NCI-H1417 (cell line): Measurements from ENCODE around the gene OR6N2.

Experiments
- DNase-seq, 3 experiments: peaks; one replicate each; lab custom pipeline; 2025; lab: John Stamatoyannopoulos, UW

Gene OR6N2

DNA sequence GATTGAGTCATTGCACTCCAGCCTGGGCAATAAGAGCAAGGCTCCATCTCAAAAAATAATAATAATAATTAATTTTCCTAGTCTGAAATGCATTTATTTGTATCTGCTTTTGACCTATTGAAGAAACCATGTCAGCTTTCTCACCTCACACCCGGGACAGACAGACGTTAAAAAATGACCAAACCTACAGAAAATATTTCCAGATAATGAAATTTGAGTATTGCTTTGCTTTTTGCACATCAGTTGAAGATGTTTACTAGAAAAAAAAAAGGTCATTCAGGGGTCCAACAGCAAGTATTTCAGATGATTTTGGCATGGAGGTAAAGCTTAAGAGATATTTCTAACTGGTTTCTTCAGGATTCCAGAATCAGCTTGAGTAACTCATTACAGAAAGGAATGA lies 26.6 kb downstream of the OR6N2 start, which contains the start of gene OR6K6:
OR6K6 (plus strand) TSS at position 301 of the 400 bp plus-strand sequence. CDS start 168 bp downstream, outside the sequence.
- no peak for DNase-seq

DNA sequence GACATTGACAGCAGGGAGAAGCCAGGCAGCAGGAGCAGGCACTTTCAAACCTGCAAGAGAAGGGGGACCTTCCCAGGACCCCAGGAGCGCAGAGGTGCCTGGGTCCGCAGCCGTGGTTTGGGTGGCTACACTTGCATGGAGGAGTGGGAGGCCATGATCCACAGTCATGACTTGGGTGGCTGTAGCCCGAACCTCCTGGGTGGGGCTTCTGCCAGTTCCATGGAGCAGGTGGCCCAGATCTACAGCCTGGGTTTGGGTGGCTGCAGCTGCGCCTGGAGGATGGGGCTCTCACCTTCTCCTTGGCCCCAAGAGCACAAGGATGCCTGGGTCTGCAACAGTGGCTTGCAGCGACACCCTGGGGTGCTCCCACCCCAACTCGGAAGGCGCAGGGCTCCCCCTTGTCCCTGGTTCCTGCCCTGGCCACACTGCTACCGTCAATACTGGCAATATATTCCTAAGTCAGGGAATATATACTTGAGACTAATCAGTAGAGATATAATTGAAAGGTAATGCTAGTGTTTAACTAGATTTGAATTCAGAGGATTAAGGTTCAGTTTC lies 28.8 kb downstream of the OR6N2 start:
- DNase-seq: no peak

DNA sequence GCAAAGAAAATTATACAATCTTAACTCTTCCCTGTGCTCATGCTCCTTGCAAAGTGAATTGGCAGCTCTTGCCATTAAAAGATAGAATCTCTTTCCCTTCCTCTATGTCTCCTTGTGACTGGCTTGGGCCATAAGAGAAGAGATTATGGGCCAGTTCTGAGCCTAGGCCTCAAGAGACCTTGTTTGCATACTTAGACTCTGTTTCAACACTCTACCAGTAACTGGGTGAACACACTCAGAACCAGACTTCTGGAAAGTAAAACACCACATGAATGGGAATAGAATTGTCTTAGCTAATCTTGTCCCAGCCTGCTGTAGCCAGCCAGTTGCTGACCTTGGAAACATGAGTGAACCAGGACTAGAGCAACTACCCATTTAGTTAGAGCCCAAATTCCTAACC lies 45.2 kb downstream of the OR6N2 start:
- DNase-seq: no peak

DNA sequence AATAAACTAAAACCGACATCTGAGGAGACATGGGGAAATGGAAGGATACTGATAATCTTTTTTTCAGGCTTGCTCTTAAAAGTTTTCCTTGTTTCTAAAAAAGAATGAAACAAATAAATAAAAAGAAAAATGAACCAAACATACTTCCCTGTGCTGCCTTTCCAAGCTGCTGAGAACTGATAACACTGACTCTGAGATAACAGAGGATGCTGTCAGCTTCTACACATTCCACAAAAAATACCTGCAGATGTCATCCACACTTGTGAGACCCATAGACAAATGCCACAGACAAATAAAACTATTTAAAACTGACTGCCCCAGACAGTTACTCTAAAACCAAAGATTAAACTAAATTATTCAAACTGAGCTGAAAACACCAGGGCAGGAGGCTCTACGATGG lies 48.5 kb downstream of the OR6N2 start:
- DNase-seq: no peak

DNA sequence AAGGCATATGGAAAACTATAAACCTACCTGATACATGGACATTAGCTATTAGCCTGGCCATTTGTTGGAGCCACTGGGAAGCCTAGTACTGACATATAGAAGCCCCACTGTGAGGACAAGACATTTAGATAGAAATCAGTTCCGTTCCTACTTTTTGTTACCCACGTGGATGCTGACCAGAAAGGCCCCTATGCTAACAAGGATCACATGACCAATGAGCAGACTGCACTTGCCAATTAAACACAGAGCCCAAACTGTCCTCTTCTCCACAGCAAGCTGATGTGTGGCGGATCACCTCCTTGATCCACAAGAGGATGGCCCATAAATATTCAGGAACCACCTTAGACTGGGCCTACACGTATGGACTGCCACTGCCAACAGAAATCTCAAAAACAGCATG lies 49.3 kb downstream of the OR6N2 start:
- DNase-seq: no peak

DNA sequence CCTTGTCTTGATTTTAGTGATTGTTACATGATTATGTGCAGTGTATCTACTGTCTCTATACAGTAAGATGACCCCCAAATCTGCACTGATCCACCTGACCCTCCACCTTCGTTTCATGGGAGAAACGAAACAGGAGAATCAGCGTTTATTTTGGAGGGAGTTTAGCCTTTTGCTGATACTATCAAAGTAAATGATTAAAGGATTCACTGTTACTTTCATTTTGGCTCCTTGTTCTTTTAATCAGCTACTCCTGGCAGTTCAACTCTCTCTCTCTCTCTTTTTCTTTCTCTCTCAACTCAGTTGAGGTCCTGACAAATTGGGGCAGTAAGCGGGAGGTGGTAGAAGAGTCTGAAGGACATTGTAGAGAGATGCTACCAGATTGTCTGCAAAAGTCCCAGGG lies 50.6 kb downstream of the OR6N2 start:
- DNase-seq: no peak

DNA sequence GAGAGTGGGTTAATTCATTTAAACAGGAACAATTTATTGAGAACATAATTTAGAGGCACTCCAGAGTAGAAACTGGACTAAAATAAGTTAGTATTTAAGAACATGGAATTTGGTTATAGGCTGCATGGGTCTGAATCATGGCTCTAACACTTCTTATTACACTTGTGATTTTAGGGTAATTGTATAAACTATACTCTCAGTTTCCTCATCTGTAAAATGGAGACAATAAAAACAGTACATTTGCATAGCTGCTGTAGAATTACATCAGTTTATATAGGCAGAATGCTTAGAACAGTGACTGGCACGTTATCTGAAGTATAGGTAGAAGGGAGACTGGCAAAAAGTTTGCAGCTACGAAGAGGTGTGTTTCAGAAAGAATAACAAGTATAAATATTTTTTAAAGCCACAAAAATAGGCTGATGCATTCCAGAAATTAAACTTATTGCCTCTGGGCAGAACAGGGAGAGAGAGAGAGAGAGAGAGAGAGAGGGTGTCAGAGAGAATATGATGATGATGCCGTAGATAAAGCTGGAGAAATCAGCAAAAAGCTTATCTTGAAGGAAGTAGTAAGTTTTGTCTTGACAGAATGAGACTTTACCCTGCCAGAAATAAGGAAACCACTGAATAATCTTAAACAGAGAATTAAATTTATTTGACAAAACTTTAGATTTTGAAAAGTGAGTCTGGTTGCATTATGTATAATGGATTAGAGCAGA lies 52.3 kb downstream of the OR6N2 start:
- DNase-seq: no peak

DNA sequence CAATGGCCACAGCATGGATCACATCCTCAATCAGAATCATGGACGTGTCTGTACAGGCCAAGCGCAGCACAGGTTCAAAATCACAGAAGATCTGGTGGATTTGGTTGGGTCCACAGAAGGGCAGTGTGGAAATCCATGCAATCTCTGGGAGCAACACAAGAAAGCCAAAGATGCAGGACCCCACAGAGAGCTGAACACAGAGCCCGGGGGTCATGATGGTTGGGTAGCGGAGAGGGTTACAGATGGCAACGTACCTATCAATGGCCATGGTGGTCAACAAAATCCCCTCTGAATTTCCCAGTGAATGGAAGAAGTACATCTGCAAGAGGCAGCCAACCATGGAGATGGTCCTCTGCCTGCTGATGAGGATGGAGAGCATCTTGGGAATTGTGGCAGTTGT lies 56.6 kb downstream of the OR6N2 start:
- DNase-seq: no peak
